ENCODE data around the gene SLCO4A1. TPM values are rescaled to one million over a fixed set of nuclear protein-coding genes. Genes with fewer than 3 reads are reported as not detected.

The SLCO4A1 gene
- total RNA-seq, 1 donor from 2014 or later = 1.6 TPM

DNA sequence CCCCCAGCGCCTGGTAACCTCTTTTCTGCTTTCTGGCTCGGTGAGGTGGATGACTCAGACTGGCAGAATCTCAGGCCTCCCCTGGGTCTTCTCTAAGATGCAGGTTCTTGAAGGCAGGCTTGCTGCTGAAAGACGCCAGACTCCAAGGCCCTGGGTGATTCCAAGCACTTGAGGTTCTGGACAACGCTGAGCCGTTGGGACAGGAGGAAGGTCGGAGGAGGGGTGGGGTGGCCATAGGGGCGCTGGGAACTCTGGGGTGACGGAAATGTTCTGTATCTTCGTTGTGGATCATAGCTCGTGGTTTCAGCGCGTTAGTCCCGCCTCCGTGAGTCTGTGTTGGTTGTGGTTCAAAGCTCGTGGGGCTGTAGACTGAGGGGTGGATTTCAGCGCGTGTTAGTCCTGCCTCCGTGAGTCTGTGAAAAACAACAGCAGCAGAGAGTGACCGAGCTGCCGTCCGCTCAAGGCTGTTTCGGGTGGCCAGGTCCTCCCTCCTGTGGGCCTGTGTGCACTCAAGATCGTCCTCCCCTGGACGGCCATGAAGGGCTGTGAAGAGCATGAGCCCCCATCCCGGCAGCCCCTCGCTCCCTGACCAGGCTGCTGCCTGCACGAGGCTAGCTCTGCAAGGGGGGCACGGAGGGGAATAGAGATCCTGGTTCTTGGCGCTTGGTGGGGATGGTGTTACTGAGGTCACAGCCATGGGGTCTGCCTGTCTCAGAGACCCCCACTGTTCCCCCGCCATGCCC, 74.1 kb downstream of the SLCO4A1 start:
- no peak for DNase-seq

DNA sequence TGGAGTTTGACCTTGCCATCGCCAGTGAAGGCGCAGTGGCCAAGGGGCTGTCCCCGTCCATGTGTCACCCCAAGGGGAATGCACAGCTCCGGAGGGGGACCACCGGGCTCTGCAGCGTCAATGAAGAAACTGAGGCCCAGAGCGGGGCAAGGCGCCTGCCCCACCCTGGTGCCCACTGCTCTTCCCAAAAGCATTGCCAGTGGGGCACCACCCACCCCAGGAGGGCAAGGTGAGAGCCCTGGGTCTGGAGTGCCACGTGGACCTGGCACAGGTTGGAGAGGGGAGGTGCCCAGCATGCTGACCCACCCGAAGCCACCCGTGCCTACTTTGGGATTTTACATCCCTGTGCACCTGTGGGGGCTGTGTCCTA, 74.6 kb downstream of the SLCO4A1 start:
- no peak for DNase-seq

DNA sequence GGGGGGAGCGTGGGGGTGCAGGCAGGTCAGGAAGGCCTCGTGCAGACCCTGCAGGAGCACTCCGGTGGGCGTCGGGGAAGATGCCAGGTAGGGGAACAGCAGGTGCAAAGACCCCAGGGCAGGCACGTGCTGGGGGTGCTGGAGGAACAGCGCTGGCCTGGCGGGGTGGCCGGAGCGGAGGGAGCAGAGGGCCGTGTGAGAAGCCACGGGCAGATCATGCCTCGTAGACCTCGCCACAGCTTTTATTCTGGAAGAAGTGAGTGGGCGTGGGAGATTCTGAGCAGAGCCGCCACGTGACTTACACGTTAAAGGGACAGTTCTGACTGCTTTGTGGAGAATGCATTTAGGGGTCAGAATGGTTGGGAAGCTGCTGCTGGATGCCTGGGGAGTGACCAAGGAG, 75.6 kb downstream of the SLCO4A1 start:
- DNase-seq = no peak

DNA sequence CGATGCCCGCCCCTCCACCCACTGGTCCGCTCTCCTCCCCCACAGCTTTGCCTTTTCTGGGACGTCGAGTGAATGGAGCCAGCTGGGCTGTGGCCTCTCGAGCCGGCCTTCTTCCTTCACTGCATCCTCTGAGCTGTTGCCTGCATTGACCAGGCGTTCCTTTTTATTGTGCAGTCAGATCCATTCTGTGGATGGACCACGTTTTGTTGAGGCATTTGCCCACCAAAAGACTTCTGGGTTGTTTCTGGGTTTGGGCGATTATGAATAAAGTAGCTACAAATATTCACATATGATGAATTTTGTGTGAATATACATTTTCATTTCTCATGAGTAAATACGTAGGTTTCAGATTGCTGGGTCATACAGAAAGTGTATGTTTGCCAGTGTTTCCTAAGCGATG, 76.2 kb downstream of the SLCO4A1 start:
- no peak for DNase-seq

DNA sequence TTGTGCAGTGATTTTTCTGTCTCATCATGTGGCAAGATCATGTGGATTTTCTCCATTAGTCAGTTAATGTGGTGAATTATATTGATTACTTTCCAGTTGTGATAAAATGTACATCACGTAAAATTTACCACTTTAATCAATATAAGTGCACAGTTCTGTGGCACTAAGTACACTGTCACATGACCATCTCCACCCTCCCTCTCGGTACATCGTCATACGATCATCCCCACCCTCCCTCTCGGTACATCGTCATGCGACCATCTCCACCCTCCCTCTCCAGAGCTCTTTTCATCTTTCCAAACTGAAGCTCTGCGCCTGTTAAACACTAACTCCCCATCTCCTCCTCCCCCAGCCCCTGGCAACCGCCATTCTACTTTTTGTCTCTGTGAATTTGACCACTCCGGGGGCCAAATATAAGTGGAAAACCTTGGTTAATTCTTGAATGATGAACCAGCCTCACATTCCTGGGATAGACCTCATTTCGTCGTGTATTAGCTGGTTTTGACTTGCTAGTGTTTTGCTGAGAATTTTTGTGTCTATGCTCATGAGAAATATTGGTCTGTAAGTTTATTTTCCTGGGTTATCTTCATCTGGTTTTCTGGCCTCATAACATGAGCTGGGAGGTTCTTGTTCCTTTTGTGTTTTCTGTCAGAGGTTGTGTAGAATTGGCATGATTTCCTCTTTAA, 77.1 kb downstream of the SLCO4A1 start:
- no peak for DNase-seq

Other genes with a start within 250 kb of the SLCO4A1 start
- 2.3 TPM for gene CABLES2, start 235.2 kb upstream of the SLCO4A1 start, total RNA-seq
- gene RBBP8NL, start 215.0 kb upstream of the SLCO4A1 start, total RNA-seq = not detected
- 0.16 TPM for gene GATA5, start 166.5 kb upstream of the SLCO4A1 start, total RNA-seq
- 6.7 TPM for gene NTSR1, start 66.3 kb downstream of the SLCO4A1 start, total RNA-seq
- gene MRGBP, start 154.0 kb downstream of the SLCO4A1 start, total RNA-seq = 20.1 TPM
- 21.5 TPM for gene OGFR, start 162.3 kb downstream of the SLCO4A1 start, total RNA-seq
- 37.1 TPM for gene COL9A3, start 174.5 kb downstream of the SLCO4A1 start, total RNA-seq
- 12.3 TPM for gene TCFL5, start 219.3 kb downstream of the SLCO4A1 start, total RNA-seq

Data from occipital lobe (tissue), 2 donors.